Tibial nerve (tissue), 4 donors: ENCODE results near the gene RIC1. TPM values are rescaled to one million over a fixed set of nuclear protein-coding genes. Genes with fewer than 3 reads are reported as not detected.

Source experiments
- DNase-seq, 2 donors: peaks; one replicate each; pipeline ENCODE4 v3.0.0-alpha.2; 2019; ENCODE audit warnings: low spot score in 2 of 2
- H3K27ac ChIP-seq, 4 donors: fragments of 200-600 bp; sonication (generic) in 3 of 4; one replicate each; pipeline ENCODE4 v1.5.1; 2017 to 2019; ENCODE audit warnings: mild to moderate bottlenecking in 1 of 4
- H3K27me3 ChIP-seq, 2 donors: fragments of 200-600 bp; sonication (generic) in 1 of 2; one replicate each; pipeline versions ENCODE4 v1.5.1 to v1.6.0; 2017 to 2019
- H3K36me3 ChIP-seq, 3 donors: fragments of 200-600 bp; sonication (generic); one replicate each; pipeline ENCODE4 v1.5.1; 2018 to 2019
- H3K4me1 ChIP-seq, 4 donors: fragments of 200-600 bp; sonication (generic) in 3 of 4; one replicate each; pipeline ENCODE4 v1.5.1; 2017 to 2019
- H3K4me3 ChIP-seq, 4 donors: fragments of 200-600 bp; sonication (generic) in 3 of 4; one replicate each; pipeline ENCODE4 v1.5.1; 2017 to 2019; ENCODE audit warnings: mild to moderate bottlenecking in 1 of 4, moderate library complexity in 1 of 4
- H3K9me3 ChIP-seq, 4 donors: fragments of 200-600 bp; sonication (generic) in 3 of 4; one replicate each; pipeline ENCODE4 v1.5.1; 2017 to 2019
- CTCF ChIP-seq, 5 experiments: fragments of 200-600 bp in 3 of 5; fragments of 450-650 bp in 2 of 5; sonication (generic) in 3 of 5; IDR thresholded peaks; one replicate each; pipeline ENCODE4 v1.5.1; 2016 to 2019; ENCODE audit warnings: antibody characterized with exemption in 5 of 5, mild to moderate bottlenecking in 3 of 5, moderate library complexity in 2 of 5
- EP300 ChIP-seq, 2 donors: sonication (generic); formaldehyde crosslinking; IDR thresholded peaks; one replicate each; pipeline ENCODE4 v1.6.1; 2017; ENCODE audit warnings: antibody characterized with exemption in 2 of 2, mild to moderate bottlenecking in 1 of 2
- POLR2A ChIP-seq, 2 donors: fragments of 450-650 bp; IDR thresholded peaks; one replicate each; pipeline ENCODE4 v1.6.1; 2017; ENCODE audit warnings: antibody characterized with exemption in 2 of 2, mild to moderate bottlenecking in 2 of 2, moderate library complexity in 2 of 2
- whole genome bisulfite sequencing, 2 donors: methylation state at CpG; one replicate each; pipeline ENCODE4 v1.1.5; 2018; 5-methylcytosine and 5-hydroxymethylcytosine counted together
- total RNA-seq, 4 donors: library from RNA; depleted of rRNA; stranded (reverse); fragments of >200 nt; gene quantifications; one replicate each; pipeline ENCODE4 v1.1.0, GENCODE V29; 2016

RIC1 gene
- total RNA-seq, 4 donors from 2014 or later: 41.0 to 45.9 (median 43.4) TPM

- H3K27me3 ChIP-seq: no peaks in the 10 kb centered on the region
- peaks cover 0 to 98% (median 0%) of the 10 kb centered on the region in 3 donors for H3K36me3 ChIP-seq
- H3K4me1 ChIP-seq: no peaks in the 10 kb centered on the region
- WGBS, 2 donors: 90 to 95% methylated on average over 1 of the region's 1 CpG
- no peaks in the 10 kb centered on the region for H3K9me3 ChIP-seq
- H3K27ac ChIP-seq: no peak overlapping the region
- no peak overlapping the region for H3K4me3 ChIP-seq
- no peak for DNase-seq
- TF ChIP-seq POLR2A (IDR thresholded peaks at IDR 0.05) (no peak), CTCF (IDR thresholded peaks at IDR 0.05) (no peak)
These were observed 131.4 kb downstream of the RIC1 start for GRCh38 chr9:5760338-5760737.

DNA sequence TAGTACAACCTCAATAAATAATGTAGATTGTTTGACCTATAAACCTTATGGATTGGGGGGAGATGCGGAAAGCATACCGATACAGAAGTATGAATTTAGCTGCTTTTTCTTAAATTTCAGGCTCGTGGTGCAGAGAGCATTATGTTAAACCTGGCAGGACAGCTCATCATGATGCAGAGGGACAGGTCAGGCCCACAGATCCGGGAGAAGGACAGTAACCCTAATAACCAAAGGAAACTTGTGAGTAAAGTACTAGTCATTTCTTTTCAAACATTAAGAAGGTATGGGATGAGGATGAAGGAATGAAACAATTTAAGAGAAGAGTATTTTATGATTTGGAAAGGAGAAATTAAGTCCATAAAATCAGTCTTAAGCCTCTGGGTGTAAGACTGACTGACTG lies 133.5 kb downstream of the RIC1 start:
- no peak for DNase-seq
- H3K36me3 ChIP-seq: peaks cover 0 to 100% (median 0%) of the 10 kb centered on the region in 3 donors
- H3K9me3 ChIP-seq: no peaks in the 10 kb centered on the region
- WGBS, 2 donors: 93 to 94% methylated on average over 4 of the region's 4 CpGs
- H3K27me3 ChIP-seq: no peaks in the 10 kb centered on the region
- H3K27ac ChIP-seq: no peak overlapping the region
- H3K4me1 ChIP-seq: no peaks in the 10 kb centered on the region
- TF ChIP-seq CTCF (IDR thresholded peaks at IDR 0.05) (no peak), POLR2A (IDR thresholded peaks at IDR 0.05) (no peak), EP300 (IDR thresholded peaks at IDR 0.05) (no peak)
- H3K4me3 ChIP-seq: no peak overlapping the region

GRCh38 chr9:5764130-5764868 lies 135.4 kb downstream of the RIC1 start:
- TF ChIP-seq CTCF (IDR thresholded peaks at IDR 0.05) (no peak), EP300 (IDR thresholded peaks at IDR 0.05) (no peak), POLR2A (IDR thresholded peaks at IDR 0.05) (no peak)
- Histone ChIP-seq H3K36me3 (peaks cover 0 to 100% (median 0%) of the 10 kb centered on the region in 3 donors), H3K9me3 (no peaks in the 10 kb centered on the region), H3K27ac (no peak overlapping the region), H3K27me3 (no peaks in the 10 kb centered on the region), H3K4me1 (no peaks in the 10 kb centered on the region), H3K4me3 (no peak overlapping the region)
- no peak for DNase-seq
- 86% methylated on average over 1 of the region's 1 CpG for WGBS, 2 donors

DNA sequence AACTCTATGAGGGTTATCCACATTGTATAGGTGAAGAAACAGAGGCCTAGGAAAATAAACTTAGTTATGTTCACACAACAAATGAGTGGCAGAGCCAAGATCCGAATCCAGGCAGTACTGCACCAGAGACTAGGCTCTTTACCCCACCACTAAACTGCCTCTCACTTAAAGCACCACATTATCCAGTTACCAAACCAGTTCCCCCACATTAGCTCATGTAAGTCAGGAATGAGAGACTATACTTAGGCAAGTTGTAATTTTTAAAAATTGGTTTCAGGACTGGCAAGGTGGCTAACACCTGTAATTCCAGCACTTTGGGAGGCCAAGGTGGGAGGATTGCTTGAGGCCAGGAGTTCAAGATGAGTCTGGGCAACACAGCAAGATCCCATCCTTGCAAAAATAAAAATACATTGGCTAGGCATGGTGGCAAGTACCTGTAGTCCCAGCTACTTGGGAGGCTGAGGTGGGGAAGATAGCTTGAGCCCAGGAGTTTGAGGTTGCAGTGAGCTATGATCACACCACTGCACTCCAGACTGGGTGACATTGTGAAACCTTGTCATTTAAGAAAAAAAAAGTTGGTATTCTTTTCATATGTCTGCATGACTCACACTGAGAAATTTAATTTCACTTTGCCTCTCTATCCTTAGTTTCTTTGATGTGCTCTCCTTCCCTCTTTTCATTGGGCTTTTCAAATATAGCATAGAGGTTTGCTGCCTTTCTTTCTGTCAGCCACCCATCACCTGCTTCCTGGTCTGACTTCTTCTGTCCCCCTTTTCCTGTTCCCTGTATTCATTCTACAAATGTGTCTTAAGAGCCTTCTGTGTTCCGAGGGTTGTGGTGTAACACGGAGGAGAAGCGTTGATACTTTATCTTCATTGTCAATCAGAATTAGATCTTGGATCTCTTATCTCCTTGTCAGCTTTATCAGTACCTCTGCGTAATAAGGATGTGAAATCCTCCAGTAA lies 139.3 kb downstream of the RIC1 start:
- DNase-seq: no peak

More for the DNA sequence above, 139.3 kb downstream of the RIC1 start:
- Histone ChIP-seq H3K9me3 (no peaks in the 10 kb centered on the region), H3K36me3 (peaks cover 0 to 100% (median 0%) of the 10 kb centered on the region in 3 donors), H3K4me1 (no peaks in the 10 kb centered on the region), H3K27me3 (no peaks in the 10 kb centered on the region), H3K27ac (no peak overlapping the region), H3K4me3 (no peak overlapping the region)
- TF ChIP-seq CTCF (IDR thresholded peaks at IDR 0.05) (no peak), POLR2A (IDR thresholded peaks at IDR 0.05) (no peak), EP300 (IDR thresholded peaks at IDR 0.05) (no peak)
- WGBS, 2 donors: 93% methylated on average over 5 of the region's 5 CpGs
